GM19468 (cell line): Measurements from ENCODE around the gene SPINDOC.

Experiments
- ATAC-seq: cut with Tn5 transposase; IDR thresholded peaks from one replicate; pipeline ENCODE4 v1.9.1; 2021; ENCODE audit warnings: mild to moderate bottlenecking, moderate library complexity, moderate number of reproducible peaks; ENCODE audit not compliant: unreplicated experiment; ENCODE audit errors: extremely low read depth

Gene SPINDOC

DNA sequence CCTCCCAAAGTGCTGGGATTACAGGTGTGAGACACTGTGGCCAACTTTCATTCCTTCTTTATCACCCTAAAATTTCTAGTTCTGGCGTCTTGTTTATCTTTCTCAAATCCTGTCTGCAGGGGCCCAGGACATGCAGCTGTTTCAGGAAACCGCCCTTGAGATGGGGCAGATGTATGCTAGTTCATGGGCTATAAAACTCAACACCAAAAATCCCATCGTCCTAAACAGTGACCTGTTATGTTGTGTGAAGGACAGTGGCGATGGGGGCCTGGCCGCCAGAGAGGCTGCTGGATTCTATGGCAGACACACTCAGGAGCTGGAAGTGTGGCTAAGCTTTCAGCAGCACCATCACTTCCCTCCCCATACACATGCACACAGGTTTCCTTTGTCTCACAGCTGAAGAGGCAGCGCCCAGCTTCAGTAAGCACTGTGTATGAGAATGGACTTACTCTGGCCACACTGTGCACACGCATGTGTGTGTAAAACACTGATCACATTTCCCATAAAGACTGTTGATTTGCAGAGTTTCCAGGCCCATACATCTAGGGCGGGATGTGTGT, 62.3 kb downstream of the SPINDOC start:
- no peak for ATAC-seq

DNA sequence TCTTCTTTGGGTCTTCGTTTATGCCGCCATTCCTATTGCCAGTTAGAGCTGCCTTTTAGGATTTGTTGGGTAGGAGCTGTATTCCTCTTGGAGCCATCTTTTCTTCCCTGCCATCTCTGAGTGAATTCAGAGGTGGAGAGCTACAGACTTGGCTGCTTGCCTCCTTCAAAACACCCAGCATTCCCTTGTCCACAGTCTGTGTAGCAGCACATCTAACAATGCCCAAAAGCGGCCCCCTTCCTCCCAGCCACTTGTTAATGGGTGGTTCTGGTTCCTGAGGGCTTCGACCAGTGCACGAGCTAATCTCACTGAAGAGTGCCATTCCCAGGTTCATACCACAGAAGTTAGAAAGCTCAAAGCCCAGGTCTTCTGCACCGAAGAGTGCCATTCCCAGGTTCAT, 63.4 kb downstream of the SPINDOC start:
- no peak for ATAC-seq
